GM21576 (cell line): ENCODE results near the gene KLB.
"Not testable (repeated sequence)": the region's sequence is repeated elsewhere in the genome, so short reads cannot be mapped to it uniquely, and the experiment has no call there.

Source experiments
- ATAC-seq: cut with Tn5 transposase; IDR thresholded peaks from one replicate; pipeline ENCODE4 v1.9.1; 2021; ENCODE audit warnings: mild to moderate bottlenecking, moderate library complexity; ENCODE audit not compliant: unreplicated experiment

Gene KLB

DNA sequence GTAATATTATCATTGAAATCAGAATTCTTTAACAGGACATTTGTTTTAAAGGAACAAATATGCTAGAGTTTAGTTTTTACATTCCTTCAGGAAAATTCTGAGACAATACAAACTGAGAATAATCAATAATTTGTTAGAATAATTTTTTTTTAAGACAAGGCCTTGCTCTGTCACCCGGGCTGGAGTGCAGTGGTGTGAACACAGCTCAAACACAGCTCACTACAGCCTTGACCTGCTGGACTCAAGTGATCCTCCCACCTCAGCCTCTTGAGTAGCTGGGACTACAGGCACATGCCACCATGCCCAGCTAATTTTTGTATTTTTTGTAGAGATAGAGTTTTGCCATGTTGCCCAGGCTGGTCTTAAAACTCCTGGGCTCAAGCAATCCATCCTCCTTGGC is 18.6 kb downstream of the KLB start:
- ATAC-seq = not testable (repeated sequence)

GRCh38 chr4:39426728-39427127 is 20.0 kb downstream of the KLB start:
- ATAC-seq = no peak

DNA sequence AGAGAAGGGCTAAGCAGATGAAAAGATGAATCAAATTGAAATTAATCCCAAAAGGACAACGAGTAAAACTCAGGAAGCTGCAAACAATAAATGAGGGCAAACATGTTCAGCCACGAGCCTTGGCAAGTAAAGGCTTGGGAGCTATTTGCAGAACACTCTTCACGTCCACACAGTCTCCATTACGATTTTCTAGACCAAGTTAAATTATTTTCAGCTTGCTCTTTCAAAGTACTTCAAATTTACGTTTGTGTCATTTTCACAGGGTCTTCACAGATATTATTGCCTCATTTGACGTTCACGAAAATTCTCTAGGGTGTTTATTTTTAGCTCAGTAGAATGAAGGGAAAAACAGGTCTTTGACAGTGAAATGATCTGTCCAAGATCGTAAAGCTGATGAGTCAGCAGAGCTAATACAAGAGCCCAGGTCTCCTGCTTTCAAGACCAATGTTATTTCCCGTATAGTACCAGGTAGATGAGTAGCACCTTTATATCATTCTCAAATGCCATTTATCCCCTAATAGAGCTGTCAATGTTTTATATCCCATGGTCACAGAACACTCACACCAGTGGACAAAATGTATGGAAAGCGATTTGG is 20.9 kb downstream of the KLB start:
- no peak for ATAC-seq

DNA sequence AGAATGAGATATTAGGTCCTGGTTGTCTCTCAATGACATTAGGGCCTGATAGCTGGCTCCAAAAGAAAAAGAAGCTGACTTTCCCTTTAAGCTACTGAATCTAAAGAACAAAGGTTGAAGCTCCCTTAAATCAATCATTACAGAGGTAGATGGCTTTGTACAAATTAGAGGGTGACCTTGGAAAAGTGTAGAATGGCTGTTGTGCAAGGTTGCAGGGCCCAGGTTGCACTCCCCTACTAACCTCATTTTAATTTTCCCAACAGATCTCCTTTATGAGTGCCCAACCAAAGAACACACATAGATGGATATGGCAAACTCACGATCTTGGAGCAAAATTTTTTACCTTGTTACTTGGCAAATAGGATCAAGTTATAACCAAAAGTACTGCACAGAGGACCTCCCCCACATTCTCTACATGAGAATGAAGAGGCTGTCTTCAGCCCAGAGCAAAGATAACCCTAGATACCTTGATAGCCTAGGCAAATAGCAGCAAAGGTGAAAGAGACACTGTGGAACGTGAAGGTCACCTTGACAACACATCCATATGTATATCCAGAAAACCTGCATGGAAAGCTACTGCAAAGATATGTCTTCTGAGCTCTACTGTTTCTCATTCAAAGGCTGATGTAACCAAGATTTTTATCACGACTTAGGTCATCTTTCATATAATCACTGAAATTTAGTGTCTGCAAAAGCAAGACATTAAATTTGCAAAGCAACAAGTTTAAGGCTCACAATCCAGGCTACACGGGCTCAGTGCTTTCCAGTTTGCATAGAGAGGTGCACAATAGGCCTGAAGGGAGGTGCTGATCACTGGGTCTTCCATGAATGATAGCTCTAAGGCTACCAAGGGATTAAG is 23.0 kb downstream of the KLB start:
- no peak for ATAC-seq

DNA sequence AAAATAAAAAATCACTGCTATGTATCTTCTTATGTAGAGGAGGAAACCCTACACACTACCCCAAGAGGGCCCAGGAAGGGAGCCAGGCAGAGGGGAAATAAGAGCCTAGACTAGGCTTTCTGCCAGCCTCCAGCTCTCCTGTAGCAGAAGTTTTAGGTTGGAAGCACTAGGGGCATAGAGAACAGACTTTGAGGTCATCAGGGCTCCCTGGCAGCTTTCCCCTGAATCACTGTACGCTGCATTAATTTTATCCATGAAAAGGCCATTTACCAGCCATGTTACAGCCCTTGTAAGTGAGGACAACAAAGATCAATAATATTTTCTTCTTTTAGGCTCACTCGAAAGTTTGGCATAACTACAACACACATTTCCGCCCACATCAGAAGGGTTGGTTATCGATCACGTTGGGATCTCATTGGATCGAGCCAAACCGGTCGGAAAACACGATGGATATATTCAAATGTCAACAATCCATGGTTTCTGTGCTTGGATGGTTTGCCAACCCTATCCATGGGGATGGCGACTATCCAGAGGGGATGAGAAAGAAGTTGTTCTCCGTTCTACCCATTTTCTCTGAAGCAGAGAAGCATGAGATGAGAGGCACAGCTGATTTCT is 27.3 kb downstream of the KLB start:
- ATAC-seq = no peak

DNA sequence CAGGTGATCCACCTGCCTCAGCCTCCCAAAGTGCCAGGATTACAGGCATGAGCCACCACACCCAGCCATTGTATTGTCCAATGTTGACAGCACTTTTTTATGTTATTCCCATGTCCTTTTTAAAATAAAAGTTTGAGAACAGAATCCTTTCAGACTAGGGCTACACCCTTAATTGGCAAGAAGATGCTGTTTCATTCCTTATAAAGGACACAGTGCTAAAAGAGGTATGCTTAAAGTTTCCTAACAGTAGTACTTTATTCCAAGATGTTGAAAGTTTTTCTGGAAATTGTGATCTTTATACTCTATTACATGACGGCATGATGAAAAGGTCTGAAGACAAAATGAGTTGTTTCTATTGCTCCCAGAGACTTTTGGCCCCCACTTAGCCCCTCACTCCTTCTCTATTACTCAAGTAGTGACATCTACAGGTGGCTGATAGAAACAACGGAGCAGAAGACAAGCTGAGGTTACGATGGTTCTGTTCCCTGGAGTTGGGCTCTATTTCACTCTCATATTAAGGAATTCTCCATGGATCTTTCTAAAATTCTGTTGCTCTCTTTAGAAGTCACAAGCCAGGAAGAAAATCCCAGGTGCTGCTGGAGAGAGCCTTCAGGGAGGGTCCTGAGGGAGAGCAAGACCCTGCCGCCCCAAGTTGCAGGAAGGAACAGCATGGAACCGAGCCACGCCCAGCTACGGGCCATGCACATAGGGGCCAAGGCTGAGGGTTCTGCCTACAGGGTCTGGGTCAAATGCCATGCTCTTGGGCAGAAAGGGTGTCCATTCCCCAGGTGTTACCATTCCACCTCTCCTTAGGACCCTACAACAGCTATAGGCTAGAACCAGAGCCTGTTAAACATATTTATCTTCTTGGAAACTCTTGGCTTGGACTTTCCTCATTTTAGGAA is 29.2 kb downstream of the KLB start:
- no peak for ATAC-seq

DNA sequence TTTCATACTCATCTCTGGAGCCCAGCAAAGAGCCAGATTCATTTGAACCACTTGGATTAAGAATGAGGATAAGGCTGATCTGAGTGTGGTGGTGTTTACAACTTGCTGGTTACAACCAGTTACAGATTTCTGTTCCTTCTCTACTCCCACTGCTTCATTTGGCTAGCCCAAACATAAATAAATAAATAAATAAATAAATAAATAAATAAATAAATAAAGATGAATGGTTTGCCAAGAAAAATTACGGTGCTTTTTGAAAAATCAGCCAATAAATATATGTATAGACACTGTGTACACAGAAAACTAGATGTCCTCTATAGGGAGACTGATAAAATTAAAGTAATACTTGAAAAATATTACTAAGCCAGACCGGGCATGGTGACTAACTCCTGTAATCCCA is 34.9 kb downstream of the KLB start:
- no peak for ATAC-seq

DNA sequence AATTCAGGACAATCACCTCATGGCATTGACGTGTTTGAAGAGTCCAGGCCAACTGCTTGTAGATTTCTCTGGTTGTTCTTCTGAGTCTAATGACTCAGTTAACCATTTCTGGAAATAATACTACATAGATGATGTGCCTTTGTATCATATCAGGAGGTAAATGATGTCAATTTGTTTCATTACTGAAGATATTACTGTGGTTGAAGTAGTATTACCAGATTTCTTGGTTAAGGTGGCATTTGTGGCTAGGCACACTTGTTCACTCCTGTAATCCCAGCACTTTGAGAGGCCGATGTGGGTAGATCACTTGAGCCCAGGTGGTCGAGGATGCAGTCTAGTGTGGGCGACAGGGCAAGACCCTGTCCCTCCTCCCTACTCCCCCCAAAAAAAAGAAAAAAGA is 36.3 kb downstream of the KLB start:
- ATAC-seq = no peak

- no peak for ATAC-seq
Measured at GRCh38 chr4:39446483-39446841, 39.7 kb downstream of the KLB start.

DNA sequence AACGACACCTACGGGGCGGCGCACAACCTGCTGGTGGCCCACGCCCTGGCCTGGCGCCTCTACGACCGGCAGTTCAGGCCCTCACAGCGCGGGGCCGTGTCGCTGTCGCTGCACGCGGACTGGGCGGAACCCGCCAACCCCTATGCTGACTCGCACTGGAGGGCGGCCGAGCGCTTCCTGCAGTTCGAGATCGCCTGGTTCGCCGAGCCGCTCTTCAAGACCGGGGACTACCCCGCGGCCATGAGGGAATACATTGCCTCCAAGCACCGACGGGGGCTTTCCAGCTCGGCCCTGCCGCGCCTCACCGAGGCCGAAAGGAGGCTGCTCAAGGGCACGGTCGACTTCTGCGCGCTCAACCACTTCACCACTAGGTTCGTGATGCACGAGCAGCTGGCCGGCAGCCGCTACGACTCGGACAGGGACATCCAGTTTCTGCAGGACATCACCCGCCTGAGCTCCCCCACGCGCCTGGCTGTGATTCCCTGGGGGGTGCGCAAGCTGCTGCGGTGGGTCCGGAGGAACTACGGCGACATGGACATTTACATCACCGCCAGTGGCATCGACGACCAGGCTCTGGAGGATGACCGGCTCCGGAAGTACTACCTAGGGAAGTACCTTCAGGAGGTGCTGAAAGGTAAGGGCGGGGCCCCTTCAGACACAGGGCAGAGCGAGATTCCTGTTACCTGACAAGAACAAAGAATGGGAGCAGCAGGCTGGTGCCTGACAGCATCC is 40.3 kb downstream of the KLB start:
- ATAC-seq = peak; percentile 86

DNA sequence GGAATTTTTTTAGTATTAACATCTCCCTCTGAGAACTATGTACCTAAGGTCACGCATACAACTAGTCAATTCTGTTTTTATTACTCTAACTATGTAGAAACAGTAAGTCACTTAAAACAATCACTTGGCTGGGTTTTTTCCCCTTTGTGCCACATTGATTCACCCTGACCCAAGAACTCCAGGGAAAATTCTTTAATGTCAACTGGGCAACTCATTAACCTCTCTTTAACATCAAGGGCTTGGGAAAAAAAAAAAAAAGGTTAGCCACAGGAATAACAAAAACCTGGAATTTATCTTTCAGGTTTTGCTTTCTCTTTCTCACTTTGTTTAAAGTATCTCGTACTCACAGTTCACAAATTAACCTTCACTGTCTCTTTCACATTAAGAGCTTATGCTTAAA is 43.9 kb downstream of the KLB start:
- no peak for ATAC-seq

DNA sequence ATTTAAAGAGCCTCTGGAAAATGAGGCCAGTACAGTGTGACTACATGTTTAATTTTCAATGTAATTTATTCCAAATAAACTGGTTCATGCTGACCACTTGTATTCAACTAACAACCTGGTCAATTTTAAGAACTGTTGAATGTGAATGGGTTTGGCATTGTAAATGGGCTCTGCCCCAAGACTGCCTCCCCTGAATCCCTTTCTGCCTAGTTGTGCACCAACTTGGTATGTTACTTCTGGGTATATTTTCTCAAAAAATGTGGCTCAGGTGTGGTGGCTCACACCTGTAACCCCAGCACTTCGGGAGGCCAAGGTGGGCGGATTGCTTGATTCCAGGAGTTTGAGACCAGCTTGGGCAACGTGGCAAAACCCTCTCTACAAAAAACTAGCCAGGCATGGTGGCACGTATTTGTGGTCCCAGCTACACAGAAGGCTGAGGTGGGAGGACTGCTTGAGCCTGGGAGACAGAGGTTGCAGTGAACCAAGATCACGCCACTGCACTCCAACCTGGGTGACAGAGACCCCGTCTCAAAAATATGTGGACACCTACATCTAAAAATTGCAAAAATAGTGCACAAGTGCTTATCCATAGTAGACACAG is 44.8 kb downstream of the KLB start:
- no peak for ATAC-seq

- no peak for ATAC-seq
Measured at GRCh38 chr4:39452153-39452859, 45.6 kb downstream of the KLB start.

DNA sequence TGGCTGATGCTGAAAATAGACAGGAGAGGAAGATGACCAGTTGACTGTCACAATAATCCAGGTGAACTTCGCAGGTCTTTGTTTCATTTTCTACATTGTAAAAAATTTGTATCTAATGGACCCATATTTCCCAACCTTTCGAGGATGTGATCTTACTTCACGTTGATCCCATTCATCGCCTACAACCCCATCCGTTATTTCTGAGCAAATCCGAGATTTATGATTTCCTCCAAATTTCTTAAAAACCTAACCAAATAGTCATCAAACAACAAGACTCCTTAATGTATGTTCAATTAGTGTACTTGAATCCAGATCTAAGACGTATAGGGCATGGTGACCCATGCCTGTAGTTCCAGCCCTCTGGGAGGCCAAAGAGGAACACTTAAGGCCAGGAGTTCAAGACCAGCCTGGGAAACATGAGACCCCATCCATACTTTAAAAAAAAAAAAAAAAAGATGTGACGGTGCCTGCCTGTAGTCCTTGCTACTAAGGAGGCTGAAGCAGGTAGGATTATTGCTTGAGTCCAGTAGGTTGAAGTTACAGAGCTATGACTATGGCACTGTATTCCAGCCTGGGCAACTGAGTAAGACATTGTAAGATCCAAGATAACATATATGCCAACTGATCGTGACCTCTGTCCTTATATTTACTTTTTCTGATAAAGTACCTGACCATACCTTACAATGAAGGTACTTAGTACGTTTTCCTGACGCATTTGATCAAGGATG is 46.3 kb downstream of the KLB start:
- ATAC-seq = no peak

DNA sequence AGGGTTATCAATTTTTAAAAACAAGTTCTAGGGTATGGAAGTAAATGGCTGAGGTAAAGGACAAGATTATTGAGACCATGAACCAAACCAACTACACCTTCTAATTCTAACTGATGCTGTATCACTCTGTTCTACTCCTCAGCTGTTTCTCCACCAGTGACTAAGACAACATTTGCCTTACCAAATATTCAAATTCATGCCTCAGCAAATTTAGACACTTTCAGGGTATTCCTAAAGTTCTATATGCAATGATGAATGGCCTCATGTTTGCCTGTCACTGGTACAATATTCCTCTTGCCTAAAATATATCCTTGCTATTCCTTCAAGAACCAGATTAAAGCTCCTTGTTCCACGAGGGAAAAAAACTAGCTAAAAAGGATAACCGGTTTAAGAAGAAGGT is 47.0 kb downstream of the KLB start:
- ATAC-seq = no peak

GRCh38 chr4:39455486-39455885 is 48.8 kb downstream of the KLB start:
- ATAC-seq = no peak

DNA sequence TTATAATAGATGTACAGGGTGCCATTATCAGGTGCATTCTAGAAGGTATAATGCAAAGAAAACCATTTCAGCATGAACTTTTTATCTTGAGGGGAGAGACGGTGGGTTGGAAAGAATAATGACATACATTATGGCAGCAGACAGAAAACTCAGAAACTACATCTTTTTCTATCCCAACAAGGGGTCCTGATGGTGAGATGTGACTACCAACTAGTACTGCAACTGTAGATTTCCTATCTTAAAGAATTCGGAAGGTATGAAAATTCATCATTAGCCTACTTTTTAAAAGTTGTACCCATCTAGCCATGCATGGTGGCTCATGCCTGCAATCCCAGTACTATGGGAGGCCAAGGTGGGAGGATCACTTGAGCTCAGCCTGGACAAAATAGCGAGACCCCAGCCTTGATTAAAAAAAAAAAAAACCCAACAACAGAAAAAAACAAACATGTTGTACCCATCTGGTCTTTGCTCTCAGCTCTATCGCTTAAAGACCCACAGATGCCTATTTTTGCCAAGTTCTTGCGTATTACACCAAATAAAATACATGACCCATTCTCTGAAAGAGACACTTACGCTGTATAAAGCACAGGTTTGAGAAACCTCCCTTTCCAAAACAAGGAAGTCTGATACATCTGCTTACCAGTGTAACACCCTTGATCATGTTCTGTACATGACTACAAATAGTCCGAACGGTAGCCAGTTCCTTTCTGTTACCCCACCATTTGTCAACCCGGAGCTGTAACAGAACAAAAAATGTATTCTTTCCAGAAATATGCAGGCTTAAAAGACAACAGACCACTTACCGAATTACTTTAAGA is 50.4 kb downstream of the KLB start:
- no peak for ATAC-seq

DNA sequence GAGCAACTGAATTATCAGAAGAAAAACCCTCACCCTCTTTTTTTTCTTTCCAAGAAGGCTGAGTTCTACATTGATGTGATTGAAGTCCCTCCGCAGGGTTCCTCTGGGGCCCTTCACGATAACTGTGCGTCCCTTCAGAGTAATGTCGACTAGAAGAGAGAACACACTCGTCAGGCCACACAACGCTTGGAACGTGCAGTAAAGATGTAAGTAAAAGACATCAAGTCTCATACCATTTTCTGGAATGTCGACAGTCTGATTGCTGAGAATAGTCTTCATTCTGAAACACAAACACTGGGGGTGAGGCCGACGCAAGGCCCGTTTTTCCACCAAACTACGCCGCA is 51.4 kb downstream of the KLB start:
- ATAC-seq = not testable (repeated sequence)
